GM18498 (cell line): ENCODE results near the gene PKP4.

Source experiments
- ATAC-seq: cut with Tn5 transposase; IDR thresholded peaks from one replicate; pipeline ENCODE4 v1.9.1; 2021; ENCODE audit warnings: mild to moderate bottlenecking, moderate library complexity; ENCODE audit not compliant: unreplicated experiment

Gene PKP4

GRCh38 chr2:158644139-158644538 is 187.4 kb downstream of the PKP4 start:
- ATAC-seq: no peak

- no peak for ATAC-seq
Measured at GRCh38 chr2:158645299-158645698, 188.5 kb downstream of the PKP4 start.

GRCh38 chr2:158647436-158648231 is 190.9 kb downstream of the PKP4 start:
- ATAC-seq: no peak

- ATAC-seq: no peak
Measured at GRCh38 chr2:158649846-158650245, 193.1 kb downstream of the PKP4 start.

GRCh38 chr2:158650646-158651357 is 194.1 kb downstream of the PKP4 start:
- no peak for ATAC-seq

GRCh38 chr2:158651358-158652057 is 194.8 kb downstream of the PKP4 start:
- no peak for ATAC-seq

GRCh38 chr2:158655628-158656027 is 198.9 kb downstream of the PKP4 start:
- ATAC-seq: no peak

GRCh38 chr2:158656492-158657229 is 199.9 kb downstream of the PKP4 start:
- ATAC-seq: no peak

- ATAC-seq: no peak
Measured at GRCh38 chr2:158658396-158658795, 201.6 kb downstream of the PKP4 start.

GRCh38 chr2:158659483-158659882 is 202.7 kb downstream of the PKP4 start:
- ATAC-seq: no peak

GRCh38 chr2:158661231-158661630 is 204.5 kb downstream of the PKP4 start:
- ATAC-seq: no peak

GRCh38 chr2:158662421-158662820 is 205.7 kb downstream of the PKP4 start:
- ATAC-seq: no peak

GRCh38 chr2:158663796-158664195 is 207.0 kb downstream of the PKP4 start:
- no peak for ATAC-seq

- ATAC-seq: no peak
Measured at GRCh38 chr2:158664987-158665386, 208.2 kb downstream of the PKP4 start.

GRCh38 chr2:158665536-158666302 is 209.0 kb downstream of the PKP4 start:
- no peak for ATAC-seq

- no peak for ATAC-seq
Measured at GRCh38 chr2:158666969-158667368, 210.2 kb downstream of the PKP4 start.

GRCh38 chr2:158667586-158667985 is 210.8 kb downstream of the PKP4 start:
- ATAC-seq: no peak

- no peak for ATAC-seq
Measured at GRCh38 chr2:158668001-158668765, 211.4 kb downstream of the PKP4 start.

GRCh38 chr2:158670292-158670691 is 213.5 kb downstream of the PKP4 start:
- ATAC-seq: no peak
